ENCODE results near the gene OASL.

- TF ChIP-seq CTCF (IDR thresholded peaks at IDR 0.05) (no peak), EZH2 (IDR thresholded peaks at IDR 0.05) (no peak)
Measured at GRCh38 chr12:121080909-121081308, 41.9 kb upstream of the OASL start.
